ENCODE results near the gene IGF2BP2.
A peak's percentile ranks its signal among the peaks of the same experiment; 100 is the strongest.
"Not testable (repeated sequence)": the region's sequence is repeated elsewhere in the genome, so short reads cannot be mapped to it uniquely, and the experiment has no call there.

IGF2BP2 gene

DNA sequence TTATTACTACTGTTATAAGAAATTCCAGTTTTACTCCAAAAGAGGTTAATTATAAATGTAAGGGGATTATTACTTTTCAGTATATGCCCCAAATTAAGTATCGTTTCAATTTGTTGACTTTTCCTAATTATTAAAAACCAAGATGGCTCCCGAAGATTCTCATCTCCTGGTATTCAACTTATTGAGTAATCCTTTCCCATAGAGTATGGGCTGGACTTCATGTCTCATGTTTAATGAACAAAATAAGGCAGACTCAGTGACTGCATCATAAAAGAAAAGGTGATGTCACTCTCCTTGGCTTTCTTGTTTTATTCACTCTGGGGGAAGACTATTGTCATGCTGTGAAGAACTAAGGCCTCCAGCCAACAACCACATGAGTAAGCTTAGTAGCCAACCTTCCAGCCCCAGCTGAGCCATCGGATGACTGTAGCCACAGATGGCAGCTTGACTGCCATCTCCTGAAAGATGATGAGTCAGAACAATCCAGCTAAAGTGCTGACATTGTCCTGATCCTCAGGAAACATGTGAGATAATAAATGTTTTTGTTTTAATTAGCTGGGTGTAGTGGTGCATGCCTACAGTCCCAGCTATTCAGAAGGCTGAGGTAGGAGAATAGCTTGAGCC, 17.3 kb downstream of the IGF2BP2 start:
- DNase-seq (ENCODE audit: low read depth in 2 of 3, low spot score in 1 of 3) = no peak

DNA sequence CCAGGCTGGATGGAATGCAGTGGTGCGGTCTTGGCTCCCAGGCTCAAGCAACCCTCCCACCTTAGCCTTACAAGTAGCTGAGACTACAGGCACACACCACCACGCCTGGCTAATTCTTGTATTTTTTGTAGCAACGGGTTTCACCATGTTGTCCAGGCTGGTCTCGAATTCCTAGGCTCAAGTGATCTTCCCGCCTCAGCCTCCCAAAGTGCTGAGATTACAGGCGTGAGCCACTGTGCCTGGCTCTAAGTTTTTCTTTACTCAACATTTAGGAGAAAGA, 26.1 kb downstream of the IGF2BP2 start:
- DNase-seq (ENCODE audit: low read depth in 2 of 3, low spot score in 1 of 3) = not testable (repeated sequence)

DNA sequence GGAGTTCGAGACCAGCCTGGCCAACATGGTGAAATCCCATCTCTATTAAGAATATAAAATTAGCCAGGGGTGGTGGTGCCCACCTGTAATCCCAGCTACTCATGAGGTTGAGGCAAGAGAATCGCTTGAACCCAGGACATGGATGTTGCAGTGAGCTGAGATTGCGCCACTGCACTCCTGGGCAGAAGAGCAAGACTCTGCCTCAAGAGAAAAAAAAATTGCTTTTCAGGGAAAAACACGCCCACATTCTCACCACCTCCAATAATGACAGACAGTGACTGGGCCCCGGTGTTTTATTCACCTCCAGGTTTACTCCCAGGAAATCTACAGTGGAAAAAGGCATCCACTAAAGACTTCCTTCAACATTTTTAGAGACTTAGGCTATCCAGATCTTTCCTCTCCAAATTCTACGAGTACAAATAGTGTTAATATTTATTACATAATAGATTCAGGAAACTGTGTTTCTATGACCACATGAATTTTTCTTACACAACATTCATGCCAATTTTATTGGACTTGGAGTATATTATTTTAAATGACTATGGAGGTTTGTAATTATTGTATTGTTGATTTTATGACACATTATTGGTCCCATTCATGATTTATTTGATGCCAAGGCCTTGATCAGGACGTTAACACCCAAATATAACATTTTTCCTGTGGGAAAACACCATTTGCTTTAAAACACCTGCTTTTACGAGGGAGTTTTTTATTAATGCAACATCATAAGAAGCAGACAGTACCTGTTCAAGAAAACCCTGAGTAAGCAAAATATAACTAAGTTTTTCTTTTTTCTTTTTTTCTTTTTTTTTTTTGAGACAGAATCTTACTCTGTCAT, 26.6 kb downstream of the IGF2BP2 start:
- no peak for DNase-seq (ENCODE audit: low read depth in 2 of 3, low spot score in 1 of 3)

DNA sequence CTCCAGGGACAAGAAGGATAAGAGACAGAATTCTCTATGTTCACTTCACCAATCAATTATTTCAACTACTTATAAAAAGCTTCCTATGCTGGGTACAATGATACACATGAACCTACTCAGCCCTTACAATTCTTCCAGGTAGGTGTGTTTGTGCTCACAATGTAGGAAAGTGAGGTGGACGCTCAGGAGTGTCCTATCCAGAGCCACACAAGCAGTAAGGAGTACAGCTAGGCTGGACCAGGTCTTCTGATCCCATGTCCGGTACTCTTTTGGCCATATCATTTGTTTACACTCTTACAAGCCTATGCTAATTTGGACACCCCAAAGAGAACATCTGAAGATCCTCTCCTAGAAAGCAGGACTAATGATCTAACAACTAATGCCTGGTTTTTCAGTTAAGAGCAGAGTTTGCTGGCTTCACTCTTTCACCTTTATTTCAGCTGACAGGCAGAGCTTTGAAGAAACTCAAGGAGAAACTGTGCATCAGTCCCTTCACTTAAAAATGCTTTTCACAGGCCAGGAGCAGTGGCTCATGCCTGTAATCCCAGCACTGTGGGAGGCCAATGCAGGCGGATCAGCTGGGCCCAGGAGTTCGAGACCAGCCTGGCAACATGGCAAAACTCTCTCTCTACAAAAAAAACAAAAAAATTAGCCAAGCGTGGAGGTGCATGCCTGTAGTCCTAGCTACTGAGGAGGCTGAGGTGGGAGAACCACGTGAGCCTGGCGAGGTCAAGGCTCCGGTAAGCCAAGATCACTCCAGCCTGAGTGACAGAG, 27.5 kb downstream of the IGF2BP2 start:
- no peak for DNase-seq (ENCODE audit: low read depth in 2 of 3, low spot score in 1 of 3)

DNA sequence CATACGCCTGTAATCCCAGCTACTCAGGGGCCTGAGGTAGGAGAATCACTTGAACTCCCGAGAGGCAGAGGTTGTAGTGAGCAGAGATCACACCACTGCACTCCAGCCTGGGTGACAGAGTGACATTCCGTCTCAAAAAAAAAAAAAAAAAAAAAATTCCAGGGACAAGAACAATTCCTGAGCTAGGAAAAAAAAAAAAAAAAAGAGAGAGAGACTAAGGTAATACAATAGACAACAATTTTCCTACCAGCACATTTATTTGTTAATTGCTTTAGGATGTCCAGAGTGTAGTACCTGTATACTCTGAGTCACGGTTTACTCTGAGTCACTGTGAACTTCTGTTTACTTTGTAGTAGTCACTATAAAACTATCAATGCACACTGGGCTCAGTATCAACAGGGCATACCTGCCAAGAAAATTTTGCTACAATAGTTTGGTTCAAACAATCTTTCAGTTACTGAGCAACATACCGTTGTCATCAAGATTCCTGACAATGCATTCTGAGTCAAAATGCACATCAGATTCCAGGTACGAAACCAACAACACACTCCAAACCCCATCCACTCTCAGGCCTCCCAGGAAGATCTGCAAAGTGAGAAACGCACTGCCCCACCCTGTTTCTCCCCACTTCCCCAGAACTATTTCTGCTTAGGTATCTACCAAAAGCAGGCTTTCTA, 28.3 kb downstream of the IGF2BP2 start:
- no peak for DNase-seq (ENCODE audit: low read depth in 2 of 3, low spot score in 1 of 3)

DNA sequence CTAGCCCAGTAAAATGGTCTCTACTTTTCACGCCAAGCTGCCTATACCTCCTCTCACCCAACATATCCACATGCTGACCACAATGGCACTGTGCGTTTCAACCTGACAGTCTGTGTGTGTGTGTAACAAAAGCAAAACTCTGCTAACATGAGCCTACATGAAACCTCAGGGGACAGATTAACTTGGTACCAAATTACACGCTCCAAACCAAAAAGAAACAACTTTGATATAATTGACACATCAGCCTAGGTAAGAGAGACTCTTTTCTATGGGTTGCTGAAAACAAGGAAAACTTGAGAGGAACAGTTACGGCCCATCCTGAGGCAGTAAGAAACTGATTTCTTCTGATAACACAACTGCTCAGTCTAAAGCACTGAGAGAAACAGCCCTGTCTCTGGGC, 31.5 kb downstream of the IGF2BP2 start:
- DNase-seq (ENCODE audit: low read depth in 2 of 3, low spot score in 1 of 3) = no peak

DNA sequence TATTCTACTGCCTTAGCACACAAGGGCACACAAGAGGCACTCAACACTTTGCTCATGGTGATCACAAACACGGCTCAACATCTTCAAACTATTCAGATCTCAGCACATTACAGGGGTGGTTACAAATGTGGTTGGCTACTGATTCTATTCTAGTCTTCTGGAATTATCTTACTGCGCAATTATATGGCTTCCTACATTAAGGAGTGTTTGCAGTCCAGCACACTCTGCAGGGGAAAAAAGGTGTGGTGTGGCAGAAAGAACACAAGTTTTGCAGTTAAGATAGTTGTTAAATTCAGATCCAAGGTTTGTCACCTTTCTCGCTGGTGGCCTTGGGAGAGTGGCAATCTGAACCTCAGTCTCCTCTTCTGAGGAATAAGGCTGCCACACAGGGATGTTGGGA, 31.9 kb downstream of the IGF2BP2 start:
- DNase-seq (ENCODE audit: low read depth in 2 of 3, low spot score in 1 of 3) = no peak

DNA sequence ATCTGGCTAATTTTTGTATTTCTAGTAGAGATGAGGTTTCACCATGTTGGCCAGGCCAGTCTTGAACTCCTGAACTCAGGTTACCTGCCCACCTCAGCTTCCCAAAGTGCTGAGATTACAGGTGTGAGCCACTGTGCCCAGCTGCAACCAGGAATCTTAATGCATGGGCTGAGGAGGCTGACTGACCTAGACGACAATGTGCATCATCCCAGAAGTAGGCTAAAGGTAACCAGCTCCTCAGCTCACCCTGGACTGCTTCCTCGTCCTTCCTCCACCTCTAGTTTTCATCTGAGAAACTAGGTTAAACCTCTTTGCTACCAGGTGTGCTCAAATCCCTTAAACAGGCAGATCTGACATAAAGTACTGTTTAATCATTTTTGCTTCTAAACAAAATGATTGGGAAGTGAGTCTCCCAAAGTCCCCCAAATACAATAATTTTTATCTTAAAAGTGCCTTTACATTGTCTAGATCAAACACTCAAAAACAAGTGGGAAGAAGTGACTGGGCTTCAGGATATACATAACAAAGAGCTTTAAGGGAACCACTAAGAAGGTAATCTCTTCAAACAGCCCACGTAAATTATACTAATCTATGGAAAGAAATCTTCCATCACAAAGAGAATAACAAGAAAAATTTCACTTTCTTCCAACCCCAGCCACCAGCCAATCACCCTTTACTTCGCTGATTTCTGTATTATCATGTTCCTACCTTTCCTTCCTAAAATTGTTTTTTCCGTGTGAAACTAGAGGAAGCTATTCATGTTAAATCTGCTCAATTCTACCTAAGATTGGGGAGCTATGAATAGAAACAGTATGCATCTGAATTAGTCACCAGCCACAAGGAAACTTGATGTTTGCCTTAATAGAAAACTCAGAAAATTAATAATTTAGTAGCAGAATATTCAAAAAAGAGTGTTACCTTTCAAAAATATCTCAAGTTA, 34.7 kb downstream of the IGF2BP2 start:
- DNase-seq (ENCODE audit: low read depth in 2 of 3, low spot score in 1 of 3) = no peak

DNA sequence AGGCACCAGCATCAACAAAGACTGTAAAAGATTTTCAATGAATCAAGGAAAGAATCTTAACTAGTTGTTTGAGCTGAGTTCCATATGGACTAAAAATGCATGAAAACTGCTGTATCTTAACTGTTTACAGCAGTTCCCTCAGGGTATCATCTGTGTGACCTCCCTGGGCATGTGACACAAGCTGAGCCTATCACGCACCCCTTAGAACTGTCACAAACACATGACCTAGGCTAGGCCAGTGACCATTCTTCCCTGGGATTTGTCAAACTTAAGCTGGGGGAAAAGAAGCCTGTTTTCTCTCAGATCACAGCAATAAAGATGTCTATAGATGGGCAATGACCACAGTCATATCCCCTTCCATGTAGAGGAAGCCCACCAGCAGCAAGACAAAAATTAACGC, 35.7 kb downstream of the IGF2BP2 start:
- DNase-seq (ENCODE audit: low read depth in 2 of 3, low spot score in 1 of 3) = no peak

DNA sequence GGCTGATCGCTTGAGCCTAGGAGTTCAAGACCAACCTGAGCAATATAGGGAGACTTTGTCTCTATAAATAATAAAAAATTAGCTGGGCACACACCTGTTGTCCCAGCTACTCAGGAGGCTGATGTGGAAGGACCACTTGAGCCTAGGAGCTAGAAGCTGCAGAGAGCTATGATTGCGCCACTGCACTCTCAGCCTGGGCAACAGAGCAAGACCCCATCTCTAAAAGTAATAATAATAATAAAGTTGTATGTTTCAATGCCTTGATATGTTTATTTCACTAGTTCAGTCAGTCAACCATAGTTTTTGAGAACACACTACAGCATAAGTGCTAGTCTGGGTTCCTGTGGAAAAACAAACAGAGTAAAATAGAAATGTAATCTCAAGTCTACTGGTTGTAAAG, 36.5 kb downstream of the IGF2BP2 start:
- no peak for DNase-seq (ENCODE audit: low read depth in 2 of 3, low spot score in 1 of 3)

DNA sequence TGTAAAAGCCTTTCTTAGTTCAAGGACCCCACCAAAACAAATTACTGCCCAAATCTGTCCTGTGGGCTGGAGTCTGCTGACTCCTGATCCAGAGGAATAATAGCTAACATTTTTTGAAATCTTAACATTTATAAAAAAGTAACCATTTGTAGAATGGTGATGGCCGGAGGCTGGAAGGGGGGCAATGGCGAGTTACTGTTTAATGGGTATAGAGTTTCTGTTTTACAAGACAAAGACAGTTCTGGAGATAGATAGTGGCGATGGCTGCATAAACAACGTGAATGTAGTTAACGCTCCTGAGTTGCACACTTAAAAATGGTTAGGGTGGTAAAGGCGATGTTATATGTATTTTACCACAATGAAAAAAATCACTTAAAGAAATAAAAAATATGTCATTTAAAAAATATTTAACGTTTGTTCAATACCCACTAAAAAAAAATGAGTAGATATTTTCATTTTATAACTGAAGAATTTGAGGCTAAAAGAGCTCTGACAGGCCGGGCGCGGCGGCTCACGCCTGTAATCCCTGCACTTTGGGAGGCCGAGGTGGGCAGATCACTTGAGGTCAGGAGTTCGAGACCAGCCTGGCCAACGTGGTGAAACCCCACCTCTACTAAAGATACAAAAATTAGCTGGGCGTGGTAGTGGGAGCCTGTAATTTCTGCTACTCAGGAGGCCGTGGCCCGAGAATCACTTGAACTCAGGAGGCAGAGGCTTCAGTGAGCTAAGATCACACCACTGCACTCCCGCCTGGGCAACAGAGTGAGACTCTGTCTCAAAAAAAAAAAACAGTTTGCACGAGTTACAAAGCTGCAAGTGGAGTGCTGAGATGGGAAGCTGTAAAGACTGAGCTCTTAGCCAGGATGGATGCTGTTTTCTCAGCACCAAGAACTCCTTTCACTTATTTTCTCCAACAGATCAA, 37.6 kb downstream of the IGF2BP2 start:
- DNase-seq (ENCODE audit: low read depth in 2 of 3, low spot score in 1 of 3) = no peak

DNA sequence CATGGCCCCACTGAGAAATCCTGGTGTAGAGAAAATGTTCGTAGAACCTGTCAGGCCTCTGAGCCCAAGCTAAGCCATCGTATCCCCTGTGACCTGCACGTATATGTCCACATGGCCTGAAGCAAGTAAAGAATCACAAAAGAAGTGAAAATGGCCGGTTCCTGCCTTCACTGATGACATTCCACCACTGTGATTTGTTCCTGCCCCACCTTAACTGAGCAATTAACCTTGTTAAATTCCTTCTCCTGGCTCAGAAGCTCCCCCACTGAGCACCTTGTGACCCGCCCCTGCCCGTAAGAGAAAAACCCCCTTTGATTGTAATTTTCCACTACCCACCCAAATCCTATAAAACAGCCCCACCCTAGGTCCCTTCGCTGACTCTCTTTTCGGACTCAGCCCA, 38.6 kb downstream of the IGF2BP2 start:
- DNase-seq (ENCODE audit: low read depth in 2 of 3, low spot score in 1 of 3) = not testable (repeated sequence)

DNA sequence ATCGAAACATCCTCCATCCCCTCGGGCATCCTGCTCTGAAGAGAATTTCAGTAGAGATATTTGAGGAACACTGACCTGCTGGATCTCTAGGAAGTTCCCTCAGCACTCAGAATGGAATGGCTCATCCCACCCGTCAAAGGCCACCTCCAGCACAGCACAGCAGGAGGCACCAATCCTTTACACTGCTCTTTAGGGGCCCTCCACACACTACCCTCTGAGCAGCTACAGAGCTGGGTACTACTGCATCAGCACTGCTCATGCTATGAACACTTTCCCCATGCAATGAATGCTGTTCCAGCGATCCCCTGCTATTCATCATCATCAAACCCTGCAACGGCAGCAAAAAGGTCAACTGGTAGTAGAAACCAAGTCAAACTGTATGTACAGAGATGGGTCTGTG, 40.5 kb downstream of the IGF2BP2 start:
- DNase-seq (ENCODE audit: low read depth in 2 of 3, low spot score in 1 of 3) = no peak

DNA sequence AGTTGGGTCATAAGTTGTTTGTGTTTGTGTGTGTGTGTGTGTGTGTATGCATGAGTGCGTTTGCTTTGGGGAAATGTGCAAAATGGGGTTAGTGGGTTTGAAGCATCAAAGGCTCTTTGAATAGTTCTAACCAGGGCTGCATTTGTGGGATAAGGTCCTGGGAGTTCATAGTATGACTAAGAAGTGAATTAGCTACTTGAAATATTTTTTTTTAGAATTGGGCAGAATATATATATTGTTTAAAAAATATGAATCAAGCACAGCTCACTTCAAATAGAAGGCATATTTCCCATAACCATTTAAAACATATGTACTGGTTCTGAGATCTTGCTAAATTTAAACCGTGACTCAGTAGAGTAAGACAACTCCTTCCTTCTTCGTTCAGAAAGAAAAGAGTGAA, 43.1 kb downstream of the IGF2BP2 start:
- DNase-seq (ENCODE audit: low read depth in 2 of 3, low spot score in 1 of 3) = no peak

DNA sequence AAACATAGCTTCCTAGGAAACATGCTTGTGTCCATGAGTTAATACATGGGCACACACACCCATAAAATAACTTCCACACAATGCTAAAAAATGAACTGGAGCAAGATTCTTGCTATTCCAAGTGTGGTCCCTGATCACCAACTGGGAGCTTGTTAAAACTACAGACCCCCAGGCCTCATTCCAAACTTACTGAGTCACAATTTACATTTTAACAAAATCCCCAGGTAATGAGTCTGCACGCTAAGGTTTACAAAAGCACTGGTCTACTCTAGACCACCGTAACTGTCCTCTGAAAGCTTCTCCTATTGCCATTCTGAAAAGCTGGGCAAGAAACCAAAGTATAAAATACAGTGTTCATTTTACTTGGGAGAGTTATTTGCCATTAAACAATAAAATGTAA, 45.4 kb downstream of the IGF2BP2 start:
- DNase-seq (ENCODE audit: low read depth in 2 of 3, low spot score in 1 of 3) = no peak

DNA sequence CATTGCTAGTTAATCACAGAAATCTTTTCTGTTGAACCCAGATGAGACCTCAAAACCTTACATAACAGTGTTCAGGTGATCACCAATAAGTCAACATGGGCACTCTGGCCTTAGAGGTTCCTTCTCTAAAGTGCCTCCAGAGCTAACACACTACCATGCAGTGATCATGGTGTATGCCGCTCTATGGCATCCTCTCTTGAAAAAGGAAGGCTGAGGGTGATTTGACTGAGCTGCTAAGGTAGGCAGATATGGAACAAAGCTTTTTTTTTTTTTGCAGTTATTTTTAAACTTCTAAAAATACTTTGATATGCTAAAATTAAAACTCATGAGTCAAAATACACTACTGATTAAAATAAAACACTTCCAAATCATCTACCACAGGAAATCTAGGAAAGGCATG, 46.0 kb downstream of the IGF2BP2 start:
- no peak for DNase-seq (ENCODE audit: low read depth in 2 of 3, low spot score in 1 of 3)

DNA sequence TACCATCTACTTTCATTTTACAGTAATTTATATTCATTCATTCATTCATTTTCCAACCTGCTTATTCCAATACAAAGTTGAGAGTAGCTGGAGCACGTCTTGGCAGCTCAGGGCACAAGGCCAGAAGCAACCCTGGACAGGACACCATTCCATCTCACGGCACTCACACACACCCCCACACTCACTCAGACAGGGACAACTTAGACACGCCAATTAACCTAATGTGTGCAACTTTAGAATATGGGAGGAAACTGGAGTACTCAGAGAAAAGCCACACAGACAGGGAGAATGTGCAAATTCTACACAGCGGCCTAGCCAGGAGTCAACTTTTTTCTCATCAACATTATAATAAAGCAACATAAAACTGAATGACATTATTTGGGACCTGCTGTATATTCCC, 46.7 kb downstream of the IGF2BP2 start:
- DNase-seq (ENCODE audit: low read depth in 2 of 3, low spot score in 1 of 3) = no peak

DNA sequence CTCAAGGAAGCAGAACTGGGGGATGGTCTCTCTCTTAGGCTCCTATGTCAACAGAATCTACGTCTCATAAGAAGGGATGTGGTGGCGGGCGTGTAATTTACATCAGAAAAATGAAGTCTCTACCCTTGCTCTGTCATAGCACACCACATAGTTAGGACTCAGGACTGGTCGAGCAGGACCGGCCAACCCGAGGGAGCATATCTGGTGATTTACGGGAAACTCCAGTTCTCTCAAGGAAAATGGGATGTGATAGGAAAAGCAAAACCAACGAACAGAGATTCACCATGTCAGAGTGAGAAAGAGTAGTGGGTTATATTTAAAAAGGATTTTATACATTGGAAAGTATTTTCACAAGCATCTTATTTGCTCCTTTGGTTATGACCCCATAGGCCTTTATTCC, 54.7 kb downstream of the IGF2BP2 start:
- DNase-seq (ENCODE audit: low read depth in 2 of 3, low spot score in 1 of 3) = no peak

DNA sequence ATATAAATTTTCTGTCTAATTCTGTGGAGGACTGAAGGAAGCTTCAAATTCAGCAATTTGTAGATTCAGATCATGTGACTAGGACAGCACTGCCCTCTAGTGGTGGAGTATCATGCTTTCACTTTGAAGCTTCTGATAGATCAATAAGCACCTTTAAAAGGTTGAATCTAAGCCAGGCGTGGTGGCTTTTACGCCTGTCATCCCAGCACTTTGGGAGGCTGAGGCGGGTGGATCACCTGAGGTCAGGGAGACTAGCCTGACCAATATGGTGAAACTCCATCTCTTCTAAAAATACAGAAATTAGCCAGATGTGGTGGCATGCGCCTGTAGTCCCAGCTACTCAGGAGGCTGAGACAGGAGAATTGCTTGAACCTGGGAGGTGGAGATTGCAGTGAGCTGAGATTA, 56.3 kb downstream of the IGF2BP2 start:
- peak; percentile 14 to 78 (median 43) for DNase-seq (ENCODE audit: low read depth in 2 of 3, low spot score in 1 of 3)

Data from stimulated activated CD4-positive, alpha-beta T cell treated with anti-CD3 and anti-CD28 coated beads, Interleukin-12 subunit alpha, Interleukin-12 subunit beta, amount 100 ng/mL, for 48 hours (primary cell).